Nephron progenitor cell (in vitro differentiated cells): Measurements from ENCODE around the gene RAPGEF2.

Experiments
- DNase-seq: peaks from one replicate; pipeline ENCODE4 v3.0.0; 2021
- H3K27ac Mint-ChIP-seq: 2 replicates; pipeline ENCODE4 v1.8.0; 2021; ENCODE audit warnings: mild to moderate bottlenecking, moderate library complexity, mixed read lengths
- H3K27me3 Mint-ChIP-seq: 2 replicates; pipeline ENCODE4 v1.8.0; 2021; ENCODE audit warnings: mild to moderate bottlenecking, low read depth, mixed read lengths; ENCODE audit not compliant: poor library complexity
- H3K36me3 Mint-ChIP-seq: 2 replicates; pipeline ENCODE4 v1.8.0; 2021; ENCODE audit warnings: low read depth, mixed read lengths
- H3K4me1 Mint-ChIP-seq: 2 replicates; pipeline ENCODE4 v1.8.0; 2021; ENCODE audit warnings: mixed read lengths
- H3K4me3 Mint-ChIP-seq: 2 replicates; pipeline ENCODE4 v1.8.0; 2021; ENCODE audit warnings: mild to moderate bottlenecking, moderate library complexity, mixed read lengths
- H3K9me3 Mint-ChIP-seq: 2 replicates; pipeline ENCODE4 v1.8.0; 2021; ENCODE audit warnings: mild to moderate bottlenecking, moderate library complexity, mixed read lengths
- TF ChIP-seq, protein P1 (sequence below): fragments of 200-600 bp; sonication (generic); IDR thresholded peaks from 2 replicates; pipeline ENCODE4 v1.5.0; 2021; ENCODE audit warnings: antibody characterized with exemption

The RAPGEF2 gene

DNA sequence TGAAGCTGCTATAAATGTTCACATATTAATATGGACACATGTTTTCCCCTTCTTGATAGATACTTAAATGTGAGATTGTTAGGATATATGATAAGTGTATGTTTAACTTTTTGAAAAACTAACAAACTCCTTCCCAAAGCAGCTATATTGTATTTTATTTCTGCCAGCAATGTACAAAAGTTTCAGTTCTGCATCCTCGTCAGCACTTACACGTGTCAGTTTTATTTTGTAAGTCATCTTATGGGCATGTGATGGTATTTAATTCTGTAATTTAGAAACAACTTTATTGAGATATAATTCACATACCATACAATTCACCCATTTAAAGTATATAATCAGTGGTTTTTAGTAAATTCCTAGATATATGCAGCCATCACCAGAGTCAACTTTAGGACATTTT is 31.6 kb downstream of the RAPGEF2 start:
- Mint-ChIP-seq H3K36me3 (peaks cover 19% of the 10 kb centered on the region), H3K4me1 (peaks cover 4% of the 10 kb centered on the region), H3K9me3 (no peaks in the 10 kb centered on the region), H3K27ac (no peak overlapping the region), H3K27me3 (no peaks in the 10 kb centered on the region), H3K4me3 (no peak overlapping the region)
- TF ChIP-seq, protein P1, sequence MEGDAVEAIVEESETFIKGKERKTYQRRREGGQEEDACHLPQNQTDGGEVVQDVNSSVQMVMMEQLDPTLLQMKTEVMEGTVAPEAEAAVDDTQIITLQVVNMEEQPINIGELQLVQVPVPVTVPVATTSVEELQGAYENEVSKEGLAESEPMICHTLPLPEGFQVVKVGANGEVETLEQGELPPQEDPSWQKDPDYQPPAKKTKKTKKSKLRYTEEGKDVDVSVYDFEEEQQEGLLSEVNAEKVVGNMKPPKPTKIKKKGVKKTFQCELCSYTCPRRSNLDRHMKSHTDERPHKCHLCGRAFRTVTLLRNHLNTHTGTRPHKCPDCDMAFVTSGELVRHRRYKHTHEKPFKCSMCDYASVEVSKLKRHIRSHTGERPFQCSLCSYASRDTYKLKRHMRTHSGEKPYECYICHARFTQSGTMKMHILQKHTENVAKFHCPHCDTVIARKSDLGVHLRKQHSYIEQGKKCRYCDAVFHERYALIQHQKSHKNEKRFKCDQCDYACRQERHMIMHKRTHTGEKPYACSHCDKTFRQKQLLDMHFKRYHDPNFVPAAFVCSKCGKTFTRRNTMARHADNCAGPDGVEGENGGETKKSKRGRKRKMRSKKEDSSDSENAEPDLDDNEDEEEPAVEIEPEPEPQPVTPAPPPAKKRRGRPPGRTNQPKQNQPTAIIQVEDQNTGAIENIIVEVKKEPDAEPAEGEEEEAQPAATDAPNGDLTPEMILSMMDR = no peak
- DNase-seq = no peak

DNA sequence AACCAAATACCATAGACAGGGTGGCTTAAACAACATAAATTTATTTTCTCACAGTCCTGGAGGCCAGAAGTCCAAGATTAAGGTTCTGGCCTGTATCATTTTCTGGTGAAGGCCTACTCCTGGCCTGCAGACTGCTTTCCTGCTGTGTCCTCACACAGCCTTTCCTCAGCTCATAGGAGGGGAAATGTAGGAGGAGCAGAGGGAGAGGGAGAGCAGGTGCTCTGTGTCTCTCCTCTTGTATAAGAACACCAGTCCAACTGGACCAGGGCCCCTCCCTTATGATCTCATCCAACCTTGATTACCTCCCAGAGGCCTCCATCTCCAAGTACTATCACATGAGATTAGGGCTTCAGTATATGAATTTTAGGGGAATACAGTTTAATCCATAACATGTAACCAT is 34.3 kb downstream of the RAPGEF2 start:
- TF ChIP-seq, protein P1 = no peak
- Mint-ChIP-seq H3K4me1 (peaks cover 4% of the 10 kb centered on the region), H3K4me3 (no peak overlapping the region), H3K27ac (no peak overlapping the region), H3K27me3 (no peaks in the 10 kb centered on the region), H3K36me3 (peaks cover 14% of the 10 kb centered on the region), H3K9me3 (no peaks in the 10 kb centered on the region)
- no peak for DNase-seq

DNA sequence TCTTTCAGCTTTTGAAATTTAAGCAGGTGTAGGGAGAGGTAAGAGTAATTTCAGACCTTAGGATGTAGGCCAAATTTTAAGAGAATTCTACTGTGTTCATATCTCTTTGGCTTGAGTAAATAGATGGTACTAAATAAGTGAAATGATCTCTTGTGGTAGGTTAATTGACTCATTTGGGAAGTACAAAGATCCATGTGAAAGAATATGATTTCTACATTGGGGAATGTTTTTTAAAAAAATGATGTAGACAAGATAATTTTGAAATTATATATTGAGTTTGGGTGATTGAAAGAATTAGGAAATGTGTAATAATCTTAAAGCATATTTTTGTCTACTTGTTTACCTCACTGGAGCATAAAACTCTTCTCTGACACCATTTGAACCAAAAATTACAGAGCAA is 35.6 kb downstream of the RAPGEF2 start:
- Mint-ChIP-seq H3K36me3 (peaks cover 14% of the 10 kb centered on the region), H3K4me3 (no peak overlapping the region), H3K9me3 (no peaks in the 10 kb centered on the region), H3K27ac (peak overlapping the region; percentile 50), H3K27me3 (no peaks in the 10 kb centered on the region), H3K4me1 (peaks cover 4% of the 10 kb centered on the region)
- DNase-seq = no peak
- TF ChIP-seq, protein P1 = no peak

DNA sequence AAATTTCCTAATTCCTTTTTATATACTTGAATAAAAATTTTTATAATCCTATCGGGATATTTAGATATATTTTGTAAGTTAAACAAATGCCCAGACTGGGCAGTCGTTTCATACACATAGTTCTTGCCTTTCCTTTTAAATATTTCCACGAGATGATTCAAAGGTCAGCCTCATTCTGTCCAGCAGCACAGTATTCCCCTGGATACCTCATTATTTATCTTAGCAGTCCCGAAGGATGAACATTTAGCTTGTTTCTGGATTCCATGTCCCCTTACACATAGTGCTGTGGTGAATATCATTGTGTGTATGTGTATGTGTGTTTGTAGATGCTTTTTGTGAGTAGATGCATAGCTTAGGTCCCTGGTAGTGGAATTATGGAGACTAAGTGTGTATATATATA is 38.3 kb downstream of the RAPGEF2 start:
- H3K36me3 Mint-ChIP-seq = no peaks in the 10 kb centered on the region
- peaks cover 10% of the 10 kb centered on the region for H3K4me1 Mint-ChIP-seq
- H3K9me3 Mint-ChIP-seq = no peaks in the 10 kb centered on the region
- H3K27ac Mint-ChIP-seq = no peak overlapping the region
- H3K27me3 Mint-ChIP-seq = no peaks in the 10 kb centered on the region
- no peak overlapping the region for H3K4me3 Mint-ChIP-seq
- TF ChIP-seq, protein P1 = no peak
- DNase-seq = no peak

DNA sequence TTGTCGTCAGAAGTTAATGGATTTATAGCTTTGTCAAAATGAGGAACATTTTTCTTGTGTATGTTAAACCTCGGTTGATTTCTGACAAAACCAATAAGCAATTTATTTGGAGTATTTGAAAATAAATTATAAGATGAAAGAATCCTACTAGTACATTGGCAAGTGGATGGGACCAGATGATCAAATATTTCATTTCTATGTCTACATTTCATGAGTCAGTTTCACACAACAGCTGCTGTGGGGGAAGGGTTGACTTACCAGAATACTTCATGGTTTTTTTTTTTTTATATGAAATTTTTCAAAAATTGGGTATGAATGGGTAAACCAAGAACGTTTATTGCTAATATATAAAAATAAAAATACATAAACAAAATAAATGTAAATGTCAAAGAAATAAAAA is 39.4 kb downstream of the RAPGEF2 start:
- Mint-ChIP-seq H3K4me1 (peaks cover 14% of the 10 kb centered on the region), H3K9me3 (no peaks in the 10 kb centered on the region), H3K36me3 (no peaks in the 10 kb centered on the region), H3K27me3 (no peaks in the 10 kb centered on the region), H3K4me3 (no peak overlapping the region), H3K27ac (no peak overlapping the region)
- TF ChIP-seq, protein P1 = no peak
- DNase-seq = no peak

DNA sequence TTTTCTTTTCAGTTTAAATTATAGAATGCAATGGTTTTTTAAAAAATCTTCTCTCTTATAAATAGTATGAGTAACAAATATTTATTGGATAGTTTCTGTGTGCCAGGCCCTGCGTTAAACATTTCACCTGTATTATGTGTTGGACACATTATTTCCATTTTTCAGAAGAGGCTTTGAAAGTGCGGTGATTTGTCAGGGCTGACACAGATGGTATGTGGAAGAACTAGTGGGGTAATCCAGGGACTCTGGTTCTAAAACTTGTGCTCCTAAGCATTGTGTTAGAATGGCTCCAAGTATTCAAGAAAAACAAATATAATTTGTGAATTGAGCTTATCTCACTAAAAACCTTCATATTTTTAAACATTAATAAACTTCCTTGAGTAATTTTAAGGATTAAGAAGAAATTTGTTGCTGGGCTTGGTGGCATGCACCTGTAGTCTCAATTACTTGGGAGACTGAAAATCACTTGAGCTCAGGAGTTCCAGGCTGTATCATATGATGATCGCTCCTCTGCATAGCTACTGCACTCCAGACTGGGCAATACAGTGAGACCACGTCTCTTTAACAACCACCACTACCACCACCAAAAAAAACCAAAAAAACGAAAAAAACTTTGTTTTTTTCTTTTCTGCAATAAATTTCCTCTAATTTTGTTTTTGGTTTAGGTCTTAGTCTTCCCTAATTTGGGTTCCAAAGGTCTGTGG is 40.0 kb downstream of the RAPGEF2 start:
- TF ChIP-seq, protein P1 = no peak
- peaks cover 14% of the 10 kb centered on the region for H3K4me1 Mint-ChIP-seq
- no peaks in the 10 kb centered on the region for H3K27me3 Mint-ChIP-seq
- no peak for DNase-seq
- H3K9me3 Mint-ChIP-seq = no peaks in the 10 kb centered on the region
- H3K27ac Mint-ChIP-seq = no peak overlapping the region
- H3K36me3 Mint-ChIP-seq = no peaks in the 10 kb centered on the region
- H3K4me3 Mint-ChIP-seq = no peak overlapping the region
